ENCODE results near the gene FBXL7. TPM values are rescaled to one million over a fixed set of nuclear protein-coding genes. Genes with fewer than 3 reads are reported as not detected.

The FBXL7 gene
- total RNA-seq, 1 donor from 2014 or later, result 12.8 TPM

- peak; percentile 48 for DNase-seq
These were observed 79.4 kb downstream of the FBXL7 start for GRCh38 chr5:15579193-15579990.

- no peak for DNase-seq
These were observed 84.5 kb downstream of the FBXL7 start for GRCh38 chr5:15584528-15584927.

- no peak for DNase-seq
These were observed 85.1 kb downstream of the FBXL7 start for GRCh38 chr5:15585128-15585527.

GRCh38 chr5:15585841-15586591, 86.0 kb downstream of the FBXL7 start:
- DNase-seq, result no peak

- peak; percentile 55 for DNase-seq
These were observed 87.9 kb downstream of the FBXL7 start for GRCh38 chr5:15587916-15588315.

GRCh38 chr5:15592728-15593127, 92.7 kb downstream of the FBXL7 start:
- DNase-seq, result no peak

- peak; percentile 24 for DNase-seq
These were observed 95.1 kb downstream of the FBXL7 start for GRCh38 chr5:15594977-15595568.

- no peak for DNase-seq
These were observed 95.9 kb downstream of the FBXL7 start for GRCh38 chr5:15595929-15596328.

- DNase-seq, result no peak
These were observed 97.0 kb downstream of the FBXL7 start for GRCh38 chr5:15596936-15597335.

GRCh38 chr5:15597804-15598203, 97.8 kb downstream of the FBXL7 start:
- DNase-seq, result no peak

- no peak for DNase-seq
These were observed 98.4 kb downstream of the FBXL7 start for GRCh38 chr5:15598294-15598902.

- DNase-seq, result no peak
These were observed 100.1 kb downstream of the FBXL7 start for GRCh38 chr5:15600035-15600434.

- peak; percentile 86 for DNase-seq
These were observed 101.3 kb downstream of the FBXL7 start for GRCh38 chr5:15601274-15601673.

- no peak for DNase-seq
These were observed 101.9 kb downstream of the FBXL7 start for GRCh38 chr5:15601853-15602252.

GRCh38 chr5:15604986-15605385, 105.0 kb downstream of the FBXL7 start:
- no peak for DNase-seq

- peak; percentile 33 for DNase-seq
These were observed 106.2 kb downstream of the FBXL7 start for GRCh38 chr5:15606197-15606596.

GRCh38 chr5:15607076-15607475, 107.1 kb downstream of the FBXL7 start:
- no peak for DNase-seq

- no peak for DNase-seq
These were observed 109.2 kb downstream of the FBXL7 start for GRCh38 chr5:15609076-15609725.

GRCh38 chr5:15610216-15610615, 110.2 kb downstream of the FBXL7 start:
- DNase-seq, result no peak

- DNase-seq, result no peak
These were observed 111.0 kb downstream of the FBXL7 start for GRCh38 chr5:15611008-15611407.

GRCh38 chr5:15612915-15613635, 113.1 kb downstream of the FBXL7 start:
- DNase-seq, result no peak

- DNase-seq, result no peak
These were observed 114.7 kb downstream of the FBXL7 start for GRCh38 chr5:15614679-15615078.

Data from tongue (tissue), 2 donors.